K562 (cell line): ENCODE results near the gene ZBTB16. TPM values are rescaled to one million over a fixed set of nuclear protein-coding genes. Genes with fewer than 3 reads are reported as not detected.

Experiments used
- ARNT ChIP-seq, 2 experiments: fragments of 450-650 bp; IDR thresholded peaks; 2 replicates each; pipeline ENCODE4 v1.6.1; 2016; ENCODE audit warnings: mild to moderate bottlenecking in 1 of 2
- ATF2 ChIP-seq: sonication (generic); formaldehyde crosslinking; IDR thresholded peaks from 2 replicates; pipeline ENCODE4 v1.8.1; 2022; ENCODE audit warnings: missing genetic modification reagents
- CBX2 ChIP-seq: fragments of 200-600 bp; sonication (generic); IDR thresholded peaks from one replicate; pipeline ENCODE4 v1.6.1; 2012; ENCODE audit warnings: mild to moderate bottlenecking, low read length, inconsistent platforms; ENCODE audit not compliant: insufficient read depth, poor library complexity, severe bottlenecking
- CBX3 ChIP-seq, 2 experiments: IDR thresholded peaks; 1 replicate in 1 of 2; 2 replicates in 1 of 2; pipeline ENCODE4 v1.6.1; 2012; ENCODE audit warnings: inconsistent platforms in 2 of 2, low read length in 2 of 2, borderline replicate concordance in 1 of 2, control low read depth in 1 of 2
- ERF ChIP-seq: fragments of 450-650 bp; formaldehyde crosslinking; IDR thresholded peaks from 2 replicates; pipeline ENCODE4 v1.4.0; 2020; ENCODE audit warnings: mild to moderate bottlenecking, mixed read lengths
- EZH2 ChIP-seq: IDR thresholded peaks from 2 replicates; pipeline ENCODE4 v1.6.1; 2012; ENCODE audit warnings: low read depth, mild to moderate bottlenecking, inconsistent platforms, low read length, borderline replicate concordance
- FOXJ3 ChIP-seq: sonication (generic); formaldehyde crosslinking; IDR thresholded peaks from 2 replicates; pipeline ENCODE4 v1.4.0; 2020; ENCODE audit warnings: mild to moderate bottlenecking, missing genetic modification reagents
- GTF2F1 ChIP-seq: IDR thresholded peaks from 2 replicates; pipeline ENCODE4 v1.6.1; 2011; ENCODE audit warnings: low read depth, low read length, improper control_type of control experiment
- HMGXB4 ChIP-seq: sonication (generic); formaldehyde crosslinking; IDR thresholded peaks from 2 replicates; pipeline ENCODE4 v1.8.1; 2023; ENCODE audit warnings: mild to moderate bottlenecking, missing genetic modification reagents
- PHF8 ChIP-seq: fragments of 200-600 bp; sonication (generic); IDR thresholded peaks from 2 replicates; pipeline ENCODE4 v1.6.1; 2012; ENCODE audit warnings: mixed run types, mild to moderate bottlenecking, inconsistent platforms, low read length, moderate library complexity, borderline replicate concordance
- POLR2AphosphoS2 ChIP-seq: IDR thresholded peaks from 2 replicates; pipeline ENCODE4 v1.6.1; 2012; ENCODE audit warnings: low read length, improper control_type of control experiment
- ZNF134 ChIP-seq: fragments of 250-450 bp; sonication (Bioruptor Pico); conservative IDR thresholded peaks from 2 replicates; pipeline ENCODE4 v1.4.0; 2020
- ZNF23 ChIP-seq: fragments of 250-450 bp; sonication (Bioruptor Pico); IDR thresholded peaks from 2 replicates; pipeline ENCODE4 v1.4.0; 2020; ENCODE audit warnings: mild to moderate bottlenecking
- ZNF511 ChIP-seq: sonication (generic); formaldehyde crosslinking; IDR thresholded peaks from 2 replicates; pipeline ENCODE4 v1.8.0; 2022; ENCODE audit warnings: mild to moderate bottlenecking, missing genetic modification reagents
- ZNF583 ChIP-seq: fragments of 250-450 bp; sonication (Bioruptor Pico); IDR thresholded peaks from 2 replicates; pipeline ENCODE4 v1.4.0; 2020
- ZNF586 ChIP-seq: fragments of 450-650 bp; formaldehyde crosslinking; conservative IDR thresholded peaks from 2 replicates; pipeline ENCODE4 v1.4.0; 2020; ENCODE audit warnings: mild to moderate bottlenecking, moderate library complexity
- polyA plus RNA-seq, 8 experiments: library from polyadenylated mRNA; depleted of rRNA in 4 of 8; stranded (reverse) in 5 of 8; unstranded in 3 of 8; fragments of >200 nt; fragmentation: Nextera tagmentation in 2 of 8; fragmentation: Illumina TruSeq in 1 of 8; extraction: Ambion mirVana in 2 of 8; extraction: Trizol in 1 of 8; gene quantifications; 2 replicates each; pipeline versions ENCODE4 v1.2.1 to v1.2.3, GENCODE V29; 2011 to 2014; ENCODE audit warnings: inconsistent platforms in 1 of 8, missing spikeins in 1 of 8
- total RNA-seq, 7 experiments: library from RNA; depleted of rRNA in 6 of 7; stranded (reverse); fragments of >200 nt in 6 of 7; fragmentation: Illumina TruSeq in 2 of 7; extraction: Trizol in 2 of 7; gene quantifications; 2 replicates each; pipeline versions ENCODE4 v1.2.1 to v1.2.3, GENCODE V29; 2011 to 2021; ENCODE audit warnings: low replicate concordance in 1 of 7

The ZBTB16 gene
- total and polyA plus RNA-seq, 9 of the 15 experiments (the other 6 are each of a cell fraction or from before 2014, with no cell fraction given): 0.06 to 0.40 (median 0.24) TPM; not detected in 4

GRCh38 chr11:114082767-114083181 lies 23.3 kb downstream of the ZBTB16 start (continued):
- TF ChIP-seq ATF2 (CRISPR knock-in tag) (no peak), ZNF511 (CRISPR knock-in tag) (no peak), ARNT (IDR thresholded peaks at IDR 0.05) (no peak), CBX3 (IDR thresholded peaks at IDR 0.05; ENCODE audit: borderline replicate concordance in 1 of 2, low read length in 2 of 2) (peak in 1 of 2 experiments; percentile 71; a peak in 1 of 3 replicates), ZNF583 (CRISPR knock-in tag) (peak; percentile 70; the same call in 1 of the 2 replicates), FOXJ3 (no peak), CBX2 (no peak), ERF (CRISPR knock-in tag) (0 out of 2 replicates have a peak, but pooled peaks have one; percentile 46), POLR2AphosphoS2 (no peak), PHF8 (no peak), ZNF23 (CRISPR knock-in tag) (no peak), EZH2 (no peak), ZNF586 (CRISPR knock-in tag) (no peak), GTF2F1 (no peak), HMGXB4 (no peak), ZNF134 (no peak)
